ENCODE results near the gene CLEC4G.
A peak's percentile ranks its signal among the peaks of the same experiment; 100 is the strongest.

CLEC4G gene

DNA sequence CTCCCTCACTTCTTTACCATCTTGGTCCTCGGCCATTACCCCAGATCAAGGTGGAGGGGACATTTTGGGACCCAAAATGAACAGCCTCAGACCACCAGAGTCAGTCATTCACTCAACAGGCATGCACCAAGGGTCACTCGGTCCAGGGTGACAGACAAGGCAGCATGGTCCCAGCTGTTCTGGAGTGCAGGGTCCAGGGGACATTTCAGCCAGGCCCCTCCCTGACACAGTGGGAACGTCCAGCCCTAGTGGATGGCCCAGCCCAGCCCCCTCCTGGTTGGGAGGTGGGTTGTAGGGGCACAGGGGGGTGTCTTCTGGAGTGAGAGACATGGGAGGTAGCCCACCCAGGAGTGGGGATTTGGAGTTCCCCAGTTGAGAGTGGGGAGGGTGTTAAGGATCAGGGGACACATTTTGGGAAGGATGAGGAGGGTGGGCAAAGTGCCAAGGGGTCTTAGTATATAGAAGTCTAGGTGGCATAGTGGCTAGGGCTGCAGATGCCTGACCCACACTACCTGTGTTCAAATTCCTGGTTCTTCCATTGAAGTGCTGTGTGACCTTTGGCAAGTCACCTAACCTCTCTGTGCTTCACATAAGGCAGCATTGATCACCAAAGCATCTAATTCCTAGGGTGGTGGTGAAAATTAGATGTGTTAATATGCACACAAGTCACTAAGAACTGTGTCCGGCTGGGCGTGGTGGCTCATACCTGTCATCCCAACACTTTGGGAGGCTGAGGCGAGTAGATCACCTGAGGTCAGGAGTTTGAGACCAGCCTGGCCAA is 27.4 kb downstream of the CLEC4G start:
- no peak for ATAC-seq
- TF ChIP-seq ZFP30 (CRISPR knock-in tag; IDR thresholded peaks at IDR 0.05) (no peak), OSR1 (CRISPR knock-in tag; IDR thresholded peaks at IDR 0.05) (no peak), ISL1 (CRISPR knock-in tag; IDR thresholded peaks at IDR 0.05) (no peak), PATZ1 (CRISPR knock-in tag; IDR thresholded peaks at IDR 0.05; ENCODE audit: borderline replicate concordance) (no peak), GLIS3 (CRISPR knock-in tag; IDR thresholded peaks at IDR 0.05) (no peak), PPARA (CRISPR knock-in tag; IDR thresholded peaks at IDR 0.05; ENCODE audit: borderline replicate concordance) (no peak), SNAI2 (CRISPR knock-in tag; IDR thresholded peaks at IDR 0.05) (no peak), TOX (CRISPR knock-in tag; IDR thresholded peaks at IDR 0.05; ENCODE audit: borderline replicate concordance) (no peak), RARB (CRISPR knock-in tag; IDR thresholded peaks at IDR 0.05) (no peak), ARNTL (CRISPR knock-in tag; IDR thresholded peaks at IDR 0.05; ENCODE audit: borderline replicate concordance, low read depth) (no peak), ESRRG (CRISPR knock-in tag; IDR thresholded peaks at IDR 0.05) (no peak), ZC3H10 (CRISPR knock-in tag; IDR thresholded peaks at IDR 0.05) (no peak), ZNF8 (CRISPR knock-in tag; IDR thresholded peaks at IDR 0.05) (no peak), BACH2 (CRISPR knock-in tag; IDR thresholded peaks at IDR 0.05; ENCODE audit: borderline replicate concordance) (no peak), ZFP3 (CRISPR knock-in tag; IDR thresholded peaks at IDR 0.05) (no peak), TCF4 (CRISPR knock-in tag; IDR thresholded peaks at IDR 0.05; ENCODE audit: borderline replicate concordance) (no peak), ZNF70 (CRISPR knock-in tag; IDR thresholded peaks at IDR 0.05) (no peak)
- TF ChIP-seq, protein P1, sequence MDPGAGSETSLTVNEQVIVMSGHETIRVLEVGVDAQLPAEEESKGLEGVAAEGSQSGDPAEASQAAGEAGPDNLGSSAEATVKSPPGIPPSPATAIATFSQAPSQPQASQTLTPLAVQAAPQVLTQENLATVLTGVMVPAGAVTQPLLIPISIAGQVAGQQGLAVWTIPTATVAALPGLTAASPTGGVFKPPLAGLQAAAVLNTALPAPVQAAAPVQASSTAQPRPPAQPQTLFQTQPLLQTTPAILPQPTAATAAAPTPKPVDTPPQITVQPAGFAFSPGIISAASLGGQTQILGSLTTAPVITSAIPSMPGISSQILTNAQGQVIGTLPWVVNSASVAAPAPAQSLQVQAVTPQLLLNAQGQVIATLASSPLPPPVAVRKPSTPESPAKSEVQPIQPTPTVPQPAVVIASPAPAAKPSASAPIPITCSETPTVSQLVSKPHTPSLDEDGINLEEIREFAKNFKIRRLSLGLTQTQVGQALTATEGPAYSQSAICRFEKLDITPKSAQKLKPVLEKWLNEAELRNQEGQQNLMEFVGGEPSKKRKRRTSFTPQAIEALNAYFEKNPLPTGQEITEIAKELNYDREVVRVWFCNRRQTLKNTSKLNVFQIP (CRISPR knock-in tag; IDR thresholded peaks at IDR 0.05; ENCODE audit: borderline replicate concordance, low read depth) = no peak
- TF ChIP-seq, protein P2, sequence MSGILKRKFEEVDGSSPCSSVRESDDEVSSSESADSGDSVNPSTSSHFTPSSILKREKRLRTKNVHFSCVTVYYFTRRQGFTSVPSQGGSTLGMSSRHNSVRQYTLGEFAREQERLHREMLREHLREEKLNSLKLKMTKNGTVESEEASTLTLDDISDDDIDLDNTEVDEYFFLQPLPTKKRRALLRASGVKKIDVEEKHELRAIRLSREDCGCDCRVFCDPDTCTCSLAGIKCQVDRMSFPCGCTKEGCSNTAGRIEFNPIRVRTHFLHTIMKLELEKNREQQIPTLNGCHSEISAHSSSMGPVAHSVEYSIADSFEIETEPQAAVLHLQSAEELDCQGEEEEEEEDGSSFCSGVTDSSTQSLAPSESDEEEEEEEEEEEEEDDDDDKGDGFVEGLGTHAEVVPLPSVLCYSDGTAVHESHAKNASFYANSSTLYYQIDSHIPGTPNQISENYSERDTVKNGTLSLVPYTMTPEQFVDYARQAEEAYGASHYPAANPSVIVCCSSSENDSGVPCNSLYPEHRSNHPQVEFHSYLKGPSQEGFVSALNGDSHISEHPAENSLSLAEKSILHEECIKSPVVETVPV (CRISPR knock-in tag; IDR thresholded peaks at IDR 0.05) = no peak
- TF ChIP-seq, protein P3, sequence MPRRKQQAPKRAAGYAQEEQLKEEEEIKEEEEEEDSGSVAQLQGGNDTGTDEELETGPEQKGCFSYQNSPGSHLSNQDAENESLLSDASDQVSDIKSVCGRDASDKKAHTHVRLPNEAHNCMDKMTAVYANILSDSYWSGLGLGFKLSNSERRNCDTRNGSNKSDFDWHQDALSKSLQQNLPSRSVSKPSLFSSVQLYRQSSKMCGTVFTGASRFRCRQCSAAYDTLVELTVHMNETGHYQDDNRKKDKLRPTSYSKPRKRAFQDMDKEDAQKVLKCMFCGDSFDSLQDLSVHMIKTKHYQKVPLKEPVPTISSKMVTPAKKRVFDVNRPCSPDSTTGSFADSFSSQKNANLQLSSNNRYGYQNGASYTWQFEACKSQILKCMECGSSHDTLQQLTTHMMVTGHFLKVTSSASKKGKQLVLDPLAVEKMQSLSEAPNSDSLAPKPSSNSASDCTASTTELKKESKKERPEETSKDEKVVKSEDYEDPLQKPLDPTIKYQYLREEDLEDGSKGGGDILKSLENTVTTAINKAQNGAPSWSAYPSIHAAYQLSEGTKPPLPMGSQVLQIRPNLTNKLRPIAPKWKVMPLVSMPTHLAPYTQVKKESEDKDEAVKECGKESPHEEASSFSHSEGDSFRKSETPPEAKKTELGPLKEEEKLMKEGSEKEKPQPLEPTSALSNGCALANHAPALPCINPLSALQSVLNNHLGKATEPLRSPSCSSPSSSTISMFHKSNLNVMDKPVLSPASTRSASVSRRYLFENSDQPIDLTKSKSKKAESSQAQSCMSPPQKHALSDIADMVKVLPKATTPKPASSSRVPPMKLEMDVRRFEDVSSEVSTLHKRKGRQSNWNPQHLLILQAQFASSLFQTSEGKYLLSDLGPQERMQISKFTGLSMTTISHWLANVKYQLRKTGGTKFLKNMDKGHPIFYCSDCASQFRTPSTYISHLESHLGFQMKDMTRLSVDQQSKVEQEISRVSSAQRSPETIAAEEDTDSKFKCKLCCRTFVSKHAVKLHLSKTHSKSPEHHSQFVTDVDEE (CRISPR knock-in tag; IDR thresholded peaks at IDR 0.05) = no peak

DNA sequence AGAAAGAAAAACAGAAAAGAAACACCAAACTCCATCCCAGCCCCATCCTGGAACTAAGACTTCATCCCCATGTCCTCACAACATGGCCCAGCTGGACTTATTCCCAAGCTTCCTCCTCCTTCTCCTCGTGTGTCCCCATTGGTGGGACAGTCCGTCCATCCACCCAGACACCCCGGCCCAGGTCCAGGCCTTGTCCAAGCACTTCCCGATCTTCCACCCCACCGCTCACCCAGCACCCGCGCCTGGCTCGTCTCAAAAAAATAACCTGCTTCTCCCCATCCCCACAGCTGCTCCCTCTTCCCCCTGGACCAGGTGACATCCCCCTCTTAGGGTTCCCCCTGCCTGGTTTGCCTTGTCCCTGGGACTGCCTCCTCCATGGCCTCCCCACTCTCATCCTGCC is 28.6 kb downstream of the CLEC4G start:
- TF ChIP-seq ESRRG (CRISPR knock-in tag; IDR thresholded peaks at IDR 0.05) (no peak), ZFP3 (CRISPR knock-in tag; IDR thresholded peaks at IDR 0.05) (no peak), TCF4 (CRISPR knock-in tag; IDR thresholded peaks at IDR 0.05; ENCODE audit: borderline replicate concordance) (no peak), ZNF565 (CRISPR knock-in tag; conservative IDR thresholded peaks at IDR 0.05; ENCODE audit: low read depth) (no peak), ISL1 (CRISPR knock-in tag; IDR thresholded peaks at IDR 0.05) (no peak), PATZ1 (CRISPR knock-in tag; IDR thresholded peaks at IDR 0.05; ENCODE audit: borderline replicate concordance) (no peak), PPARA (CRISPR knock-in tag; IDR thresholded peaks at IDR 0.05; ENCODE audit: borderline replicate concordance) (no peak), CSDC2 (CRISPR knock-in tag; IDR thresholded peaks at IDR 0.05) (no peak), GLIS3 (CRISPR knock-in tag; IDR thresholded peaks at IDR 0.05) (no peak)
- TF ChIP-seq, protein P4, sequence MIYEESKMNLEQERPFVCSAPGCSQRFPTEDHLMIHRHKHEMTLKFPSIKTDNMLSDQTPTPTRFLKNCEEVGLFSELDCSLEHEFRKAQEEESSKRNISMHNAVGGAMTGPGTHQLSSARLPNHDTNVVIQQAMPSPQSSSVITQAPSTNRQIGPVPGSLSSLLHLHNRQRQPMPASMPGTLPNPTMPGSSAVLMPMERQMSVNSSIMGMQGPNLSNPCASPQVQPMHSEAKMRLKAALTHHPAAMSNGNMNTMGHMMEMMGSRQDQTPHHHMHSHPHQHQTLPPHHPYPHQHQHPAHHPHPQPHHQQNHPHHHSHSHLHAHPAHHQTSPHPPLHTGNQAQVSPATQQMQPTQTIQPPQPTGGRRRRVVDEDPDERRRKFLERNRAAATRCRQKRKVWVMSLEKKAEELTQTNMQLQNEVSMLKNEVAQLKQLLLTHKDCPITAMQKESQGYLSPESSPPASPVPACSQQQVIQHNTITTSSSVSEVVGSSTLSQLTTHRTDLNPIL (CRISPR knock-in tag; IDR thresholded peaks at IDR 0.05; ENCODE audit: low read depth) = no peak
- TF ChIP-seq, protein P2 (CRISPR knock-in tag; IDR thresholded peaks at IDR 0.05) = no peak
- ATAC-seq = peak; percentile 18; the same call in 1 of the 3 replicates
